ENCODE results near the gene IFNK.

Gene IFNK

GRCh38 chr9:27505744-27506161, 18.3 kb upstream of the IFNK start:
- no peaks in the 10 kb centered on the region for H3K9me3 ChIP-seq (ENCODE audit: insufficient read depth, low read length)
- no peak overlapping the region for H3K9ac ChIP-seq (ENCODE audit: low read length)
- TF ChIP-seq CTCF (IDR thresholded peaks at IDR 0.05; ENCODE audit: insufficient read depth, low read length, poor library complexity, severe bottlenecking) = no peak
- TF ChIP-seq EZH2phosphoT487 (conservative IDR thresholded peaks at IDR 0.05; ENCODE audit: low read length) = no peak
- no peaks in the 10 kb centered on the region for H3K79me2 ChIP-seq (ENCODE audit: insufficient read depth, low read length)
- H3F3A ChIP-seq (ENCODE audit: insufficient read depth) = no peaks in the 10 kb centered on the region
- H3K27me3 ChIP-seq (ENCODE audit: low read length) = no peaks in the 10 kb centered on the region
- H4K20me1 ChIP-seq (ENCODE audit: low read depth, low read length) = no peaks in the 10 kb centered on the region
- H3K27ac ChIP-seq (ENCODE audit: low read depth, low read length) = no peak overlapping the region
- no peak overlapping the region for H3K4me2 ChIP-seq (ENCODE audit: low read depth, low read length, poor library complexity, severe bottlenecking)
- H3K4me3 ChIP-seq (ENCODE audit: insufficient read depth, low read length, poor library complexity, severe bottlenecking) = no peak overlapping the region
- H2AFZ ChIP-seq (ENCODE audit: low read depth, low read length, severe bottlenecking) = no peak overlapping the region
- H3K36me3 ChIP-seq (ENCODE audit: low read length) = no peaks in the 10 kb centered on the region
- no peaks in the 10 kb centered on the region for H3K9me2 ChIP-seq (replicated peaks; ENCODE audit: insufficient read depth, low read length)

- Histone ChIP-seq H3K9me2 (replicated peaks; ENCODE audit: insufficient read depth, low read length) (no peaks in the 10 kb centered on the region), H3K9me3 (ENCODE audit: insufficient read depth, low read length) (no peaks in the 10 kb centered on the region), H3K9ac (ENCODE audit: low read length) (no peak overlapping the region), H3K4me2 (ENCODE audit: low read depth, low read length, poor library complexity, severe bottlenecking) (no peak overlapping the region), H3K79me2 (ENCODE audit: insufficient read depth, low read length) (no peaks in the 10 kb centered on the region), H3K4me3 (ENCODE audit: insufficient read depth, low read length, poor library complexity, severe bottlenecking) (no peak overlapping the region), H3K27ac (ENCODE audit: low read depth, low read length) (no peak overlapping the region), H4K20me1 (ENCODE audit: low read depth, low read length) (no peaks in the 10 kb centered on the region), H3K36me3 (ENCODE audit: low read length) (no peaks in the 10 kb centered on the region), H3K27me3 (ENCODE audit: low read length) (0 out of 2 replicates have a peak, but pooled peaks cover 2% of the 10 kb centered on the region), H2AFZ (ENCODE audit: low read depth, low read length, severe bottlenecking) (no peak overlapping the region), H3F3A (ENCODE audit: insufficient read depth) (no peaks in the 10 kb centered on the region)
- TF ChIP-seq CTCF (IDR thresholded peaks at IDR 0.05; ENCODE audit: insufficient read depth, low read length, poor library complexity, severe bottlenecking) = no peak
- no peak for TF ChIP-seq EZH2phosphoT487 (conservative IDR thresholded peaks at IDR 0.05; ENCODE audit: low read length)
Observed at GRCh38 chr9:27506981-27507380, 17.1 kb upstream of the IFNK start.

- no peak overlapping the region for H3K4me2 ChIP-seq (ENCODE audit: low read depth, low read length, poor library complexity, severe bottlenecking)
- no peaks in the 10 kb centered on the region for H4K20me1 ChIP-seq (ENCODE audit: low read depth, low read length)
- no peaks in the 10 kb centered on the region for H3K9me3 ChIP-seq (ENCODE audit: insufficient read depth, low read length)
- no peaks in the 10 kb centered on the region for H3K9me2 ChIP-seq (replicated peaks; ENCODE audit: insufficient read depth, low read length)
- no peaks in the 10 kb centered on the region for H3K36me3 ChIP-seq (ENCODE audit: low read length)
- TF ChIP-seq CTCF (IDR thresholded peaks at IDR 0.05; ENCODE audit: insufficient read depth, low read length, poor library complexity, severe bottlenecking) (no peak), EZH2phosphoT487 (conservative IDR thresholded peaks at IDR 0.05; ENCODE audit: low read length) (no peak)
- H2AFZ ChIP-seq (ENCODE audit: low read depth, low read length, severe bottlenecking) = no peak overlapping the region
- 0 out of 2 replicates have a peak, but pooled peaks cover 9% of the 10 kb centered on the region for H3K27me3 ChIP-seq (ENCODE audit: low read length)
- no peak overlapping the region for H3K9ac ChIP-seq (ENCODE audit: low read length)
- no peak overlapping the region for H3K27ac ChIP-seq (ENCODE audit: low read depth, low read length)
- no peaks in the 10 kb centered on the region for H3K79me2 ChIP-seq (ENCODE audit: insufficient read depth, low read length)
- no peak overlapping the region for H3K4me3 ChIP-seq (ENCODE audit: insufficient read depth, low read length, poor library complexity, severe bottlenecking)
- H3F3A ChIP-seq (ENCODE audit: insufficient read depth) = no peaks in the 10 kb centered on the region
Observed at GRCh38 chr9:27510780-27511179, 13.3 kb upstream of the IFNK start.

Data from SU-DHL-6 (cell line).